ENCODE results near the gene B4GALNT3. TPM values are rescaled to one million over a fixed set of nuclear protein-coding genes. Genes with fewer than 3 reads are reported as not detected.

Gene B4GALNT3
- total RNA-seq, 1 donor from 2014 or later = 8.6 TPM

Other genes with a start within 250 kb of the B4GALNT3 start
- not detected in 2 replicates for gene SLC6A12, start 245.8 kb upstream of the B4GALNT3 start, total RNA-seq
- gene SLC6A13, start 197.1 kb upstream of the B4GALNT3 start, total RNA-seq = 0.27 and 0.44 TPM in 2 replicates
- gene KDM5A, start 70.6 kb upstream of the B4GALNT3 start, total RNA-seq = 81.2 and 83.8 TPM in 2 replicates
- 12.6 and 14.6 TPM in 2 replicates for gene CCDC77, start 58.3 kb upstream of the B4GALNT3 start, total RNA-seq
- gene NINJ2, start 203.5 kb downstream of the B4GALNT3 start, total RNA-seq = 4.8 and 6.8 TPM in 2 replicates